GM18870 (cell line): ENCODE results near the gene ZNF555.

Experiments used
- ATAC-seq: cut with Tn5 transposase; IDR thresholded peaks from one replicate; pipeline ENCODE4 v1.9.1; 2021; ENCODE audit warnings: moderate library complexity; ENCODE audit not compliant: unreplicated experiment

Gene ZNF555

DNA sequence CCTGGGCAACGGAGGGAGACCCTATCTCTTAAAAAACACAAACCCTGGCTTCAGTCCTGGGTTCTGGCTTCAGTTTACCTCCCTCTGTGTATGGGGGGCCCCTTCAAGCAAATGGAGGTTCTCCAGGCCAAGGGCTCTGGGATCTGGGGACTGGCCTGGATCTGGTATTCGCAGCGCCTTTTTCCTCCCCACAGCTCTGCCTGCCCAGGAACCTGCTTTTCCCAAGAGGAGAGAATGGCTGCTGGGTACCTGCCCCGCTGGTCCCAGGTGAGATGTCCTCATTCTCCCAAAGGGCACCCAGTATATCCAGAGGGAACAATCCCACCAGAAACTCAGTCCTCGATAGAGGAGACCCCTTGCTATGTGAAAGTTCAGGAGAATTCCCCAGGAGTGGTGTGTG, 18.4 kb upstream of the ZNF555 start:
- ATAC-seq = no peak

DNA sequence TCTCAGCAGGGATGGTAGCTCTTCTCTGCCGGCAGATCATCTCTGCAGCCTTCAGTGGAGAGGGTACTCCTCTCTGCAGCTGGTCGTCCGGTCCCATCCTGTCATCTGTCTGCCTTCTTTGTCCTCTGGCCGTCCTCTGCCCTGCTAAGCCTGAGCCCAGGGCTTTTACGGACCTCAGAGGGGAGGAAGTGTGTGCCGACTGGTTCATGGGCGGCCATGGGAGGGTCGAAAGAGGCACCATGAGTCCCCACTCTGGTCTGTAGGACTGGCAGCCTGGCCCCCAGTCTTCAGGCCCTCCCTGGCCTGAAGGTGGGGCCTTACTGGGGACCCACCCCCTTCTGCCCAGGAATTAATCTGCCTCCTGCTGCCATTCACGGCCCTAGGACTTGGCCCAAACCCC, 17.6 kb upstream of the ZNF555 start:
- no peak for ATAC-seq

DNA sequence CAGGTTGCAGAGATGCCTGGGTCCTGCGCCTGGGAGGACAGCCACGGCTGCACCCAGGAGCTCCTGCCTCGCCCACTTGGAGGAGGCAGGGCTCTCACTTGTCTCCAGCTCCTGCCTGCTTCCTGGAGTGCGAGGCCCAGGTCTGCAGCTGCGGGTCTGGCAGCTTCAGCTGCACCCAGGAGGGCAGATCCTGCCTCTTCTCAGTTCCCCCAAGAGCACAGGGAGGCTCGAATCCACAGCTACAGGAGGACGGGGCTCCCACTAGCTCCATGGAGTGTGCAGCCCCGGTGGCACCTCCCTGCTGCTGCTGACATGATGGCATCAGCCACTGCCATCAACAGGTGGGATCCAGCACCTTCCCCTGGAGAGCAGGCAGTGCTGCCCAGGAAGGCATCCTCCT, 17.1 kb upstream of the ZNF555 start:
- ATAC-seq = no peak

DNA sequence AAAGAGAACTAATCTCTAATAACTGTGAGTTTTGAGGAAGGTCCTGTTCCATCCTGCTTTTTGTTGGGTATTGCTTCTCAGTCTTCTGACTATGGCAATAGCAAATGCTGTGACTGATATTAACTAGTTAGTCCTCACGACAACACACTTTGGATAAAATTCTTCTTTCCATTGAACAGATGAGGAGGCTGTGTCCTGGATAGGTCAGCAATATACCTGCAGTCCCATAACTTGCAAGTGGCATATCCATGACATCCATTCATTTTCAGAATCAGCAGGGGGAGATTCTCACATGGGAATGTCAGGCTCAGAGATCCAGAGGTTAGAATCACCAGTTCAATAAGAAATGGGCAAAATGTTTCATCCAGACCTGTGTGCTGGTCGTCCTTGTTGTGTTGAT, 14.3 kb upstream of the ZNF555 start:
- no peak for ATAC-seq

DNA sequence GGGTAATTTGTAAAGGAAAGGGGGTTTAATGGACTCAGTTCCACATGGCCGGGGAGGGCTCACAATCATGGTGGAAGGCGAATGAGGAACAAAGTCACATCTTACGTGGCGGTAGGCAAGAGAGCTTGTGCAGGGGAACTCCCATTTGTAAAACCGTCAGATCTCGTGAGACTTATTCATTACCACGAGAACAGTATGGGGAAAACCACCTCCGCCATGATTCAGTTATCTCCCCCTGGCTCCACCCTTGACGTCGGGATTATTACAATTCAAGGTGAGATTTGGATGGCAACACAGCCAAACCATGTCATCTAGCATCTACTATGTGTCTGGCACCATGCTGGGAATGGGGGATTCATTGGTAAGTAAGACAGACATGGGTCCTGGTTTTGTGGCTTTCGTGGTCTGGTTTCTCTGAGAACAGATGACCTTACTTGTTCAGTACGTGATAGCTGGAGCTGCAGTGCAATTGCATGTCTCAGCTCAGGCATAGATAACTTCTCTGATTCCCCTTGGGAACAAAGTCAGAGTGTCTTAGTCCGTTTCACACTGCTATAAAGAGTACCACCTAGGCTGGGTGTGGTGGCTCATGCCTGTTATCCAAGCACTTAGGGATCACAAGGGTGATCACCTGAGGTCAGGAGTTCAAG, 13.3 kb upstream of the ZNF555 start:
- ATAC-seq = no peak

DNA sequence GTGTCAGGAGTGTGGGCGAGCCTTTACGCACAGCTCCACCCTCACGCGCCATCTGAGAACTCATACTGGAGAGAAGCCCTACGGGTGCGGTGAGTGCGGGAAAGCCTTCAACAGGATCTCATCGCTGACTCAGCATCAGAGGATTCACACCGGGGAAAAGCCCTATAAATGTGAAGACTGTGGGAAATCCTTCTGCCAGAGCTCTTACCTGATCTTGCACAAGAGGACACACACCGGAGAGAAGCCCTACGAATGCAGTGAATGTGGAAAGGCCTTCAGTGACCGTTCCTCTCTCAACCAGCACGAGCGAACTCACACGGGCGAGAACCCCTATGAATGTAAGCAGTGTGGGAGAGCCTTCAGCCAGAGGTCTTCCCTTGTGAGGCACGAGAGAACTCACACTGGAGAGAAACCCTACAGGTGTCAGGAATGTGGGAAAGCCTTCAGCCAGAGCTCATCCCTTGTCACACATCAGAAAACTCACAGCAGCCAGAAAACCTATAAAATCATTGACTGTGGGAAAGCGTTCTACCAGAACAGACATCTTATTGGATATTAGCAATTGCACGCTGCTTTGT, 6.9 kb upstream of the ZNF555 start:
- no peak for ATAC-seq

DNA sequence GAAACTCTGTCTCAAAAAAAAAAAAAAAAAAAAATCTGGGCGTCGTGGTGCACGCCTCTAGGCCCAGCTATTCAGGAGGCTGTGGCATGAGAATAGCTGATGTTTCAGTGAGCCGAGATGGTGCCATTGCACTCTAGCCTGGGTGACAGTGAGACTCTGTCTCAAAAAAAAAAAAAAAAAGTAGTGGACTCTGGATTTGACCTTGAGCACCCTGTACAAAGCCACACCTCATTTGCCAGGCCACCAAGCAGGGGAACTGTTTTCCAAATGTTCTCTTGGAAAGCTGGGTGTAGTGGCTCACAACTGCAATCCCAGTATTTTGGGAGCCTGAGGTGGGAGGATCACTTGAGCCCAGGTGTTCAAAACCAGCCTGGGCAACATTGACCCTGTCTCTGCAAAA, 3.8 kb upstream of the ZNF555 start:
- ATAC-seq = no peak

DNA sequence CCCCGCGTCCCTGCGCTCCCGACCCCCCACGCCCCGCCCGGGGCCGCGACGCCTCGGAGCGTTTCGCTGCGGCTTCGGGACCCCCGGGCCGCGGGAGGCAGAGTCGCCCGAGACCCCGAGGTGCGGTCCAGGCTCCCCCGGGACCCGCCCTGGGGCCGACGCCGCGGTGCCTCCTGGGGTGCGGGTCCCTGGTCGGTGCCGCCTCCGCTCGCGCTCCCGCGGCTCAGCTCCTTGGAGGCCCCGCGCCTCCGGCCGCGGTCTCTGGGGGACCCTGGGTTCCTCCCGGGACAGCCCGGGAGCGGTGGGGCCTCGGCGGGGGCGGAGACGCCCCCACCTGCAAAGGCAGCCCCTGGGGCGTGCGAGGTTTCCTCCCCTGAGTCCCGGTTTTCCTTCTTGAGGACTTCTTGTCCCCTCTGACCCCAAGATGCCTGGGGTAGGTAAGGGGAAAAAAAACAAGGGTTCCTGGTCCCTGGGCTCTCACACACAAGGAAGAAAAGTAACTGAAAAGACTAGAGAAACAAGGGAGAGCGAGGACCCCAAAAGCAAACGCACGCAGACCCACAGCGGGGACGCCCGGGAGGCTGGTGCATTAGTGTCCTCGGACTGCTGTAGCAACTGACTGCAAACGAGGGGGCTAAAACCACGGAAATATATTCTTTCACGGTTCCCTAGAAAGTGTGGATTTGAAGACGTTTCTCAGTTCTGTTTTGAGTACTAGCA, 740 bp downstream of the ZNF555 start:
- no peak for ATAC-seq

DNA sequence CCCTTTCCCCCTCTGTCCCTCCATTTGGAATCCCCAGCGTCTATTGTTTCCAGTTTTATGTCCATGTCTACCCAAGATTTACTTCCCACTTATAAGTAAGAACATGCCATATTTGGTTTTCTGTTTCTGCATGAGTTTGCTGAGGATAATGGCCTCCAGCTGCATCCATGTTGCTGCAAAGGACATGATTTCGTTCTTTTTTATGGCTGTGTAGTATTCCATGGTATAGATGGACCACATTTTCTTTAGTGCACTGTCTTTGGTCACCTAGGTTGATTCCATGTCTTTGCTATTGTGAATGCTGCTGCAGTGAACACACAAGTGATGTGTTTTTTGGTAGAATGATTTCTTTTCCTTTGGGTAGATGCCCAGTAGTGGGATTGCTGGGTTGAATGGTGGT, 3.8 kb downstream of the ZNF555 start:
- no peak for ATAC-seq

DNA sequence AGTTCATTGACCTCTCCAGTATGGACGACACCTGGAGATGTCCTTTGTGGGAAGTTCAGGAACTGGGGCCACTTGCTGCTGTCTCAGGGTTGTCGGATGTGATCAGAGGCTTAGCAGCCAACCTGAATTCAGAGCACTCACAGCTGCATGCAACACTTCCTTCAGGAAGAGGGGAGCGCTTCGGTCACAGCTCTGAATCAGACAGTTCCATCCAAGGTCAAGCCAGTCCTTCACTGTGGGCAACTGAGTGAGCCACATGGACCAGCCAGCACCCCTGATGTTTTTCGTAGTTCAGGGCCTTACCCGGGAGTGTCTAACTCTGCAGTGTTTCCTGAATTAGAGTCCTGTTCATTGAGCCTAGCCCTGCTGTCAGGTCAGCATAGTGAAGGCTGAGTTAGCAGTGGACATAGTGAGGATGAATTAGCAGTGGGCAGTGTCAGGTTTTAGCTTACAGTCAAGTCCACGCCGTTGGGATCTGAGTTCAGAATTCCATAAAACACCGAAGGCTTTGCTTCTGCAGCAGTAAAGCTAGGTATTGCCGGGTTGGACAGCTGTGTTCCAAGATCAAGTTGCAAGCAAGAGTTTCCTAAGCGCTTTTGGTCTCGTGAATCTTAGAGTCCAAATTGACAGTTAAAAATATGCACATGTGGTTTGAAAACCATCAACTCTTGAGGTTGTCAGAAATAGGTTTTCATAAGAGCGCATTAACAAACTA, 5.1 kb downstream of the ZNF555 start:
- no peak for ATAC-seq

DNA sequence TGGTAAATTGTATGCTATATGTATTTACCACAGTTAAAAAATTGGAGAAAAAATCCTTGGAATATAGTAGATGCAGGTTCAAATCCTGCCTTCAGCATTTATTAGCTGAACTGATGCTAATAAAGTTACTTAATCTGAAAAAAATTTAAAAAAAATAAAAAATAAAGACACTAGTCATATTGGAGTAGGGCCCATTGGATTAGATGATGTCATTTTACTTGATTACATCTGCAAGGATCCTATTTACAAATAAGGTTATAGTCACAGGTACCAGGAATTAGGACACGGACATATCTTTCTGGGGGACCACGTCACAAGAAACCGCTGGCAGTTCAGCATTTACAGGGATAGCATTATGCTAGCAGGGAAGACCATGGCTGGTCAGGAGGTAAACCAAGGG, 6.2 kb downstream of the ZNF555 start:
- ATAC-seq = no peak

DNA sequence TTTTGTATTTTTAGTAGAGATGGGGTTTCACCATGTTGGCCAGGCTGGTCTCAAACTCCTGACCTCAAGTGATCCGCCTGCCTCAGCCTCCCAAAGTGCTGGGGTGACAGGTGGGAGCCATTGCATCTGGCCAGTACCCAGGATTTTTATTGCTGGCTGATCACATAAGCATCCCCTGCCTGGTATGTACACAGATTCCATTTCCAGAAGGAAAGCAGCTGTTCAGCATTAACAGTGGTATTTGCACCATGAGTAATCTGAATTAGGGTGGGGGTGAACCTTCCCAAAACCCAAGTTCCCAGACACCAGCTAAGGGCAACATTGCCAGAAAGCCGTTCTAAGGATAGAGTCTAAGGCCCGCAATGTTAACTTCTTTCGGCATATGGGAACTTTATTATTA, 7.3 kb downstream of the ZNF555 start:
- ATAC-seq = no peak

DNA sequence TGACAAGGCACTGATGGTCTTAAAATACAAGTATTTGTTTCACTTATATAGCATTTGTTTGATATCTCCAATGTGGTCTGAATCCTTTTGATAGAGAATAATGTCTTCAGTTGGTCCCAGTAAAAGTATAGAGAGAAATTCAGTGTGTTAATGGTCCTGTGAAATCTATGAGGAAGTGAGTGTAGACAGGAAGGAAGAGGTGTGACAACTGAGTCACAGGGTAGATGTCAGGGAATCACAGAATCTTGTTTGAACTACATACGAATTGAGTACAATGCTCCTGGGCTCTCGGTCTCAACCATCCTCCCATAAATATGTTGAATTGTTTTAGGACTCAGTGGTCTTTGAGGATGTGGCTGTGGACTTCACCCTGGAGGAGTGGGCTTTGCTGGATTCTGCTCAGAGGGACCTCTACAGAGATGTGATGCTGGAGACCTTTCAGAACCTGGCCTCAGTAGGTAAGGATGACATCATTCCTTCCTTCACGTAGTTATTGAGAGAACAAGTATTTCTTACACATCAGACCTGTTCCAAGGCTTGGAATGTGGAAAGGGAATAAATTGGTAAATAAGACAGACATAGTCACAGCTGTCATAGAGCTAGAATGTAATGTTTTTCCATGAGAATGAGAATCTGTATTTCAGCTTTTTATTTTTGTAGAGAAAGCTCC, 9.1 kb downstream of the ZNF555 start:
- no peak for ATAC-seq

DNA sequence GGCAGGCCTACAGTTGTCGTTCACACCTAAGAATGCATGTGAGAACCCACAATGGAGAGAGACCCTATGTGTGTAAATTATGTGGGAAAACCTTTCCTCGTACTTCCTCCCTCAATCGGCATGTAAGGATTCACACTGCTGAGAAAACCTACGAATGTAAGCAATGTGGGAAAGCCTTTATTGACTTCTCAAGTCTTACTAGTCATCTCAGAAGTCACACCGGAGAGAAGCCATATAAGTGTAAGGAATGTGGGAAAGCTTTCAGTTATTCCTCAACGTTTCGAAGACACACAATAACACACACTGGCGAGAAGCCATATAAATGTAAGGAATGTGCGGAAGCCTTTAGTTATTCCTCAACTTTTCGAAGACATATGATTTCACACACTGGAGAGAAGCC, 11.3 kb downstream of the ZNF555 start:
- ATAC-seq = no peak

DNA sequence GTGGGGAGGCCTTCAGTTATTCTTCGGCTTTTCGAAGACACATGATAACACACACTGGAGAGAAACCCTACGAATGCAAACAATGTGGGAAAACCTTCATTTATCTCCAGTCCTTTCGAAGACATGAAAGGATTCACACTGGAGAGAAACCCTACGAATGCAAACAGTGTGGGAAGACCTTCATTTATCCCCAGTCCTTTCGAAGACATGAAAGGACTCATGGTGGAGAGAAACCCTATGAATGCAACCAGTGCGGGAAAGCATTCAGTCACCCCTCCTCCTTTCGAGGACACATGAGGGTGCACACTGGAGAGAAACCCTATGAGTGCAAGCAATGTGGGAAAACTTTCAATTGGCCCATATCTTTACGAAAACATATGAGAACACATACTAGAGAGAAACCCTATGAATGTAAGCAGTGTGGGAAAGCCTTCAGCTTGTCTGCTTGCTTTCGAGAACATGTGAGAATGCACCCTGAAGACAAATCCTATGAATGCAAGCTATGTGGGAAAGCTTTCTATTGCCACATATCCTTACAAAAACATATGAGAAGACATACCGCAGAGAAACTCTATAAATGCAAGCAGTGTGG, 11.8 kb downstream of the ZNF555 start:
- ATAC-seq = no peak

DNA sequence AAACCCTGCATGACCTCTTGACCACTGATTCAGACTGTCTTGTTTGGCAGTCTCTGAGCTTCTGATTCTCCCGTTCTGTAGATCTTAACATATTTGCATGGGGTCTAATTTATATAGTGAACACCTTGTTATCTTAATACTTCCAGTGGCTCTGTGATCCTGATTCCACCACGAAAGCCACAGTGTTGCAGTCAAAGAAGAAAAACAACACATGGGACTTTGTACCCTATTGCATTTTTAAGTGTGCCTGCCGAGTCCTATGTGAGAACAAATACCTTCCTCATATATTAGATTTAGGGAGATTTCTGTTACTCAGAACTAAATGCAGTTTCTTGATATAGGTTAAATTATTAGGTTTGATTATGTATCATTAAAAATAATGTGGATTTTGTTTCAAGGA, 13.6 kb downstream of the ZNF555 start:
- ATAC-seq = no peak

DNA sequence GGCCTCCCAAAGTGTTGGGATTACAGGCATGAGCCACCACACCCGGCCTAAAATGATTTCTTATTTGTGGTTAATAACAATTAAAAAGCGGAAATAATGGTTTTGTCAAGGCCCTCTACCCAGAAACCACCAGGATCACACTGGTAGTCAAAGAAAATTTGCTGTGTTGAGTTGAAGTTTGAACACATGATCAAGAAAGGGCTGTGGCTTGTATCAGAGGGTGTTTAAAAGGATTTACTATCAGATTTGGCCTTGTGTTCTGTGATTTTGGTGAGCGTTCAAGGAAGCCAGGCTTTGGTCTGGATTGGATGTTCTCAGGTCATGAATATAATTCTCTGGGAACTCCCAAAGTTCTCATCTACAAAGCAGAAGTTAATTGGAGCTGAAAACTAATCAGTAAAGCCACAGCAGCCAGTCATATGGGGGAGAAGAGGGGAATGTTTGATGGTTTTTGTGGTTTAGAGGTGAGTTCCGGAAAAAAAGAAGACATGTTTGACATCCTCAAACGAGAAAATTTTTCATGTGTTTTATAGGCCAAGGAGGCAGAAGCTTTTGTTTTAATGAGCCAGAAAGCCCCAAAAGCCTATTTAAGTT, 15.3 kb downstream of the ZNF555 start:
- no peak for ATAC-seq

DNA sequence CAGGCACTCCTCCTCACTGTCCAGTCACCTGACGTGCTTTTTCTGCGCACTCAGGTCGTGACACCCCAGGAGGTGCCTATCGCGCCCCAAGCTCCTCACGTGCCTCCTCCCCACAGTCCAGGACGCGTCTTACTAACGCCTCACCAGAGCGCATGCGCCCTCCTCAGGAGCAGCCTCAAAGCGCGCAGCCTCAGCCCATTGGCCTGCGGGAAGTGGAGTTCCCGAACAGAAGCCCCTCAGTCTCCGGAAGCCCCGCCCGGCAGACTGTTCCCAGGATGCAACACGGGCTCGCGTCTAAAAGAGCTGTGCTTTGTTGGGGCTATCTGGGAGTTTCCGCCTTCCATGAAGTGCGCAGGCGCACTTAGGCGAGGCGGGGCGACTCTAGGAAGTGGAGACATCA, 17.6 kb downstream of the ZNF555 start:
- no peak for ATAC-seq

DNA sequence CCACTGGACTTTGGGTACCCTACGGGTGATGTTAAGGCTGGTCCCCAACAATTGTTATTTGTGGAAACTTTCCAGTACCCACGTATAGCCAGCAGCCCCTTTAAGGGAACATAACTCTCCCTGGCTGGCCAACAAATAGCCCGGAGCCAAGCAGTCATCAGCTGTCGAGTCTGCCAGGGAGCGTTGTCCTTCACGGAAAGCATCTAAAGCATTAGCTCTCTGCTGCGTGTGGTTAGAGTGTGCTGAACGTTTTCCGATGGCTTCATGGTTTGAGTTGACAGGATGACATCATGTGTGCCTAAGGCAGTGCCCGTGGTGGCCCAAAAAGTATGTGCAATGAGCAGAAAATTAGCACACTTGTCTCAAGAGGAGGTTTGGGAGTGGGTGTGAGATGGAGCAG, 22.5 kb downstream of the ZNF555 start:
- ATAC-seq = no peak

DNA sequence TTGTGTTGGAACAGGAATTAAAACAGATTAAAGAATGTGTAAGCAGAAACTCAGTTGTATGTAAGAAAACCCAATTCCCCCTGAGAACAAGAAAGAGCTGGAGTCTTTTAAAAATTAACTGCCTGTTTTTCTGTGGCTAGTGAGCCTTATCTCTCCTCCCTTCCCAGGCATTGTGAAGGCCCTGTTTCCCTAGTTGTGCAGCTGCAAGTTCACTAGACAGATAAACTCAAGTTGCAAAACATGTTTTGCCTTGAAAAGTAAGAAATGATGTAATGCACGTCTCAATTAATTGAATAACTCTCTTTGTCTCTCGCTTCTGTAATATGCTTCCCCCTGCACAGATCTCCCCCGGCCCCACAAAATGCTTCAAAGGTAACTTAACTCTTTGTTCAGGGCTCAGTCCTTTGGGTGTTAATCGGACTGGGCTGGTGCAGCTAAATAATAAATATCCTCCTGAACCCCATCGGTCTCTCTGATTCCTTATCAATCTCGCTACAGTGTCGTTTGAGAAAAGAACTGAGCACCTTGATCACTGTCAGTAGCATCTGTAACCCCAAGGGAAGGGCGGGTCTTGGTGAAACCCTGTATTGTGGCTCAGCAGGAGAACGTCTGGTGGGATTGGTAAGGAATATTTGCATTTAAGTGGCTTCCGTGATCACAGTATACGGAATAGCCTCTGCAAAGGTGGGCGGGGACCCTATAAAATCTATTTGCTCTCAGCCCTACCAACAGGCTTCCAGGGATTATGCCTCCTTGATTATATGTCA, 24.2 kb downstream of the ZNF555 start:
- no peak for ATAC-seq
